A549 (cell line): ENCODE data around the gene POP4.

Experiments
- ATOH8 ChIP-seq: fragments of 250-450 bp; sonication (Bioruptor Pico); IDR thresholded peaks from 2 replicates; pipeline ENCODE4 v1.5.0; 2020; ENCODE audit warnings: low read depth, mild to moderate bottlenecking, moderate library complexity
- CTCF ChIP-seq: fragments of >200 bp; sonication (Bioruptor Twin); formaldehyde crosslinking; IDR thresholded peaks from 3 replicates; pipeline ENCODE4 v1.5.1; 2016
- EP300 ChIP-seq, 2 experiments: fragments of >200 bp; sonication (Bioruptor Twin); formaldehyde crosslinking; IDR thresholded peaks; 2 replicates in 1 of 2; 3 replicates in 1 of 2; pipeline ENCODE4 v1.6.1; 2016 to 2017
- ESRRA ChIP-seq: fragments of 150-350 bp; IDR thresholded peaks from 2 replicates; pipeline ENCODE4 v1.6.1; 2014; ENCODE audit warnings: mild to moderate bottlenecking, low read length, borderline replicate concordance
- NR3C1 ChIP-seq: fragments of >200 bp; sonication (Bioruptor Twin); formaldehyde crosslinking; IDR thresholded peaks from 3 replicates; pipeline ENCODE4 v1.6.1; 2017
- POLR2A ChIP-seq: IDR thresholded peaks from 2 replicates; pipeline ENCODE4 v1.6.1; 2012; ENCODE audit warnings: mild to moderate bottlenecking, low read length
- RCOR1 ChIP-seq: fragments of 150-350 bp; IDR thresholded peaks from 2 replicates; pipeline ENCODE4 v1.6.1; 2014; ENCODE audit warnings: antibody characterized with exemption, low read length, low read depth
- REST ChIP-seq: fragments of 200-600 bp; sonication (generic); IDR thresholded peaks from 2 replicates; pipeline ENCODE4 v1.6.1; 2016; ENCODE audit warnings: antibody characterized with exemption, mild to moderate bottlenecking, moderate library complexity
- USF2 ChIP-seq: fragments of 450-650 bp; IDR thresholded peaks from 2 replicates; pipeline ENCODE4 v1.6.1; 2014; ENCODE audit warnings: antibody characterized with exemption
- ZC3H11A ChIP-seq: fragments of 450-650 bp; IDR thresholded peaks from 2 replicates; pipeline ENCODE4 v1.6.1; 2014; ENCODE audit warnings: antibody characterized with exemption, mild to moderate bottlenecking

- TF ChIP-seq CTCF (no peak), ESRRA (no peak), RCOR1 (no peak), REST (no peak), NR3C1 (no peak), EP300 (IDR thresholded peaks at IDR 0.05) (no peak), USF2 (no peak), ATOH8 (CRISPR knock-in tag) (no peak), POLR2A (no peak), ZC3H11A (no peak)
These were observed 25.4 kb downstream of the POP4 start for GRCh38 chr19:29631450-29631849.
